Transverse colon (tissue), 4 donors: Measurements from ENCODE around the gene GPRIN3.

ENCODE experiments used
- EP300 ChIP-seq: sonication (generic); formaldehyde crosslinking; IDR thresholded peaks from one replicate; pipeline ENCODE4 v1.6.1; 2017; ENCODE audit warnings: antibody characterized with exemption, low read depth
- POLR2A ChIP-seq: fragments of 450-650 bp; IDR thresholded peaks from one replicate; pipeline ENCODE4 v1.6.1; 2016; ENCODE audit warnings: antibody characterized with exemption, mild to moderate bottlenecking, moderate library complexity
- POLR2AphosphoS5 ChIP-seq, 3 donors: sonication (generic); formaldehyde crosslinking; IDR thresholded peaks; one replicate each; pipeline ENCODE4 v1.6.1; 2016; ENCODE audit warnings: antibody characterized with exemption in 3 of 3
- TF ChIP-seq, protein P1 (sequence below), 5 experiments: fragments of 200-600 bp in 3 of 5; fragments of 450-650 bp in 2 of 5; sonication (generic) in 3 of 5; IDR thresholded peaks; 1 replicate in 2 of 5; 2 replicates in 3 of 5; pipeline ENCODE4 v1.5.1; 2016 to 2017; ENCODE audit warnings: antibody characterized with exemption in 5 of 5, inconsistent platforms in 3 of 5, mild to moderate bottlenecking in 2 of 5, moderate library complexity in 1 of 5

DNA sequence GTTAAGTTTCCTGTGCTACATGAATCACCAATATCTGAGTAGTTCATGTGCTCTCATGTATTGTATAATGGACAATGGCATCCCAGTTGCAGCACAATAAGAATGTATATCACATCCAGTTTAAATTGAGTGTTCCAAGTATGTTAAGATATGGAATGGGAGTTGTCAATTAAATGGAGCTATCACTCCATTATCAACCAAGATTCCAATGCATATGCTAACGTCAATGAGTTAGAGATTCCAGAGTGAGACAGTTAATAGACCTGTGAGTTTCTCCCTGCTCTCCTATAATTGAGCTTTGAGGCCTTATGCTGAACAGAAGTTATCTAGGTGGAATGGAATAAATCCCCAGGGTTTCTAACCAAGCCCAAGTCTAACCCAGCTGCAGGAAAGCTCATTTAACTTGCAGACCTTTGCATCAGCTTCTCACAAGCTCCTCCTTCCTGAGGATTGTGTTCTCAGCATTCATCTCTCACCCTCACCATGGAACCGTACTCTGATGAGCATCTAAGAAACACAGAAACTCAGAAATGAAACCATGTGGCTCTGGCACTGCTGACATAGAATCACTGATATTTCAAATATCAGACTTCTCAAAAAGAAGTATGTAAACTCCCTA is 111.4 kb downstream of the GPRIN3 start:
- TF ChIP-seq, protein P1, sequence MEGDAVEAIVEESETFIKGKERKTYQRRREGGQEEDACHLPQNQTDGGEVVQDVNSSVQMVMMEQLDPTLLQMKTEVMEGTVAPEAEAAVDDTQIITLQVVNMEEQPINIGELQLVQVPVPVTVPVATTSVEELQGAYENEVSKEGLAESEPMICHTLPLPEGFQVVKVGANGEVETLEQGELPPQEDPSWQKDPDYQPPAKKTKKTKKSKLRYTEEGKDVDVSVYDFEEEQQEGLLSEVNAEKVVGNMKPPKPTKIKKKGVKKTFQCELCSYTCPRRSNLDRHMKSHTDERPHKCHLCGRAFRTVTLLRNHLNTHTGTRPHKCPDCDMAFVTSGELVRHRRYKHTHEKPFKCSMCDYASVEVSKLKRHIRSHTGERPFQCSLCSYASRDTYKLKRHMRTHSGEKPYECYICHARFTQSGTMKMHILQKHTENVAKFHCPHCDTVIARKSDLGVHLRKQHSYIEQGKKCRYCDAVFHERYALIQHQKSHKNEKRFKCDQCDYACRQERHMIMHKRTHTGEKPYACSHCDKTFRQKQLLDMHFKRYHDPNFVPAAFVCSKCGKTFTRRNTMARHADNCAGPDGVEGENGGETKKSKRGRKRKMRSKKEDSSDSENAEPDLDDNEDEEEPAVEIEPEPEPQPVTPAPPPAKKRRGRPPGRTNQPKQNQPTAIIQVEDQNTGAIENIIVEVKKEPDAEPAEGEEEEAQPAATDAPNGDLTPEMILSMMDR (IDR thresholded peaks at IDR 0.05) = no peak
- TF ChIP-seq POLR2AphosphoS5 (IDR thresholded peaks at IDR 0.05) = no peak
- no peak for TF ChIP-seq POLR2A
- TF ChIP-seq EP300 = no peak
